Measurements from ENCODE around the gene CAB39L. TPM values are rescaled to one million over a fixed set of nuclear protein-coding genes. Genes with fewer than 3 reads are reported as not detected.

CAB39L gene
- total and polyA plus RNA-seq, 2 of the 4 experiments (the other 2 are of a cell fraction), result 8.5 to 16.7 TPM

DNA sequence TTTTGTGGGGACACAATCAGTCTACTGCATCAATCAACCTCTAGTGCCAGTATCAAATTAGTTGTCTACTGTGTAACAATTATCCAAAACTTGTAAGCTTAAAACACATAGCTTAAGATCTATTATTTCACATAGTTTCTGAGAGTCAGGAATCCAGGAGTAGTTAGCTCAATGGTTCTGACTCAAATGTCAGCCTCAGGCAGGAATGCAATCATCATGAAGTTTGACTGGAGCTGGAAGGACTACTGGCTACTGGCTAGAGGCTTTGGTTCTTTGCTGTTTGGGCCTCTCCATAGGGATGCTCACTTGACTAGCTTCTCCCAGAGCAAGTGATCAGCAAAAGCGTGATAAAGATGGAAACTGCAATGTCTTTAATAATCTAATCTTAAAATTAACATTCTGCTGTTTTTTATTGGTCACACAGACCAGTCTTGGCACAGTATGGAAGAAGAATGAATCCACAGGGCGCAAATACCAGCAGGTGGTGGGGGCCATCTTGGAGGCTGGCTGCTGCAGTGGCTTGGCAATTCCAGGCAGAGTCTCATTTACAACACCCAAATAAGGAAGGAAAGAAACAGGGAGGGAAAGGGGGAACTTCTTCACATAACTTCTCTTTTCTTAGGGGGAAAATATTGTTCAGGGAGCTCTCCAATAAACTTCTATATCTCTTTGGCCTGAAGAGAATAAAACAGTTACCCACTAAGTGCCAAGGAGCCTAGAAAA lies 15.7 kb downstream of the CAB39L start:
- no peak overlapping the region for H3K4me2 ChIP-seq (ENCODE audit: low read depth, low read length)
- no CpG with 5 or more reads among the region's 2 CpGs for WGBS, 2 experiments (ENCODE audit: extremely low coverage in 2 of 2, insufficient read length in 1 of 2)
- no peak overlapping the region for H4K5ac ChIP-seq (ENCODE audit: low read depth, low read length)
- H2AK9ac ChIP-seq (replicated peaks; ENCODE audit: low read depth, low read length, poor library complexity), result no peak overlapping the region
- H3K9me1 ChIP-seq (ENCODE audit: insufficient read depth, low read length), result no peaks in the 10 kb centered on the region
- H2BK5ac ChIP-seq (ENCODE audit: low read depth, low read length, poor library complexity, severe bottlenecking), result no peak overlapping the region
- H3K27ac ChIP-seq (ENCODE audit: insufficient read depth, low read length), result no peak overlapping the region
- no peak overlapping the region for H4K91ac ChIP-seq (ENCODE audit: insufficient read depth, low read depth, low read length)
- no peak overlapping the region for H3K4ac ChIP-seq (ENCODE audit: low read depth, low read length)
- dilution Hi-C loops (cut with HindIII; ENCODE audit: low sequenced_read_pairs, unreplicated experiment), result no loop called here
- H3K14ac ChIP-seq (replicated peaks; ENCODE audit: low read depth, low read length), result no peak overlapping the region
- no TSS peak for BruUV-seq (replicated peaks)
- H3K79me1 ChIP-seq (ENCODE audit: low read depth in 1 of 2, low read length in 2 of 2), result no peaks in the 10 kb centered on the region
- no peak overlapping the region for H3K4me3 ChIP-seq (ENCODE audit: insufficient read depth, low read depth, low read length)
- no peaks in the 10 kb centered on the region for H4K20me1 ChIP-seq (ENCODE audit: insufficient read depth, low read length)
- DNase-seq (no peak), ATAC-seq (ENCODE audit: low read depth) (no peak; the same call in 1 of the 2 replicates)
- H3K36me3 ChIP-seq (ENCODE audit: control insufficient read depth, insufficient read depth, low read length), result peaks cover 3% of the 10 kb centered on the region
- no peaks in the 10 kb centered on the region for H3K9me3 ChIP-seq (ENCODE audit: control insufficient read depth, insufficient read depth, low read length)
- TF ChIP-seq, protein P1, sequence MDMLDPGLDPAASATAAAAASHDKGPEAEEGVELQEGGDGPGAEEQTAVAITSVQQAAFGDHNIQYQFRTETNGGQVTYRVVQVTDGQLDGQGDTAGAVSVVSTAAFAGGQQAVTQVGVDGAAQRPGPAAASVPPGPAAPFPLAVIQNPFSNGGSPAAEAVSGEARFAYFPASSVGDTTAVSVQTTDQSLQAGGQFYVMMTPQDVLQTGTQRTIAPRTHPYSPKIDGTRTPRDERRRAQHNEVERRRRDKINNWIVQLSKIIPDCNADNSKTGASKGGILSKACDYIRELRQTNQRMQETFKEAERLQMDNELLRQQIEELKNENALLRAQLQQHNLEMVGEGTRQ (IDR thresholded peaks at IDR 0.05; ENCODE audit: low read depth, low read length), result no peak
- TF ChIP-seq RFX5 (IDR thresholded peaks at IDR 0.05; ENCODE audit: low read depth, low read length) (no peak), NFE2L2 (IDR thresholded peaks at IDR 0.05; ENCODE audit: low read depth, low read length) (no peak), RAD21 (IDR thresholded peaks at IDR 0.05; ENCODE audit: low read length) (no peak), MAFK (IDR thresholded peaks at IDR 0.05; ENCODE audit: low read depth, low read length) (no peak), RCOR1 (IDR thresholded peaks at IDR 0.05; ENCODE audit: insufficient replicate concordance, low read length) (no peak), MXI1 (IDR thresholded peaks at IDR 0.05; ENCODE audit: borderline replicate concordance, low read depth, low read length) (no peak), FOS (IDR thresholded peaks at IDR 0.05; ENCODE audit: low read depth, low read length) (no peak), CHD1 (IDR thresholded peaks at IDR 0.05; ENCODE audit: low read depth, low read length) (no peak), BHLHE40 (IDR thresholded peaks at IDR 0.05; ENCODE audit: low read depth, low read length) (no peak), CEBPB (IDR thresholded peaks at IDR 0.05; ENCODE audit: low read depth, low read length) (no peak), MAZ (IDR thresholded peaks at IDR 0.05; ENCODE audit: borderline replicate concordance, low read depth, low read length) (no peak), POLR2A (IDR thresholded peaks at IDR 0.05; ENCODE audit: low read depth, low read length) (no peak), SMC3 (IDR thresholded peaks at IDR 0.05; ENCODE audit: low read depth, low read length) (no peak)
- TF ChIP-seq, protein P2, sequence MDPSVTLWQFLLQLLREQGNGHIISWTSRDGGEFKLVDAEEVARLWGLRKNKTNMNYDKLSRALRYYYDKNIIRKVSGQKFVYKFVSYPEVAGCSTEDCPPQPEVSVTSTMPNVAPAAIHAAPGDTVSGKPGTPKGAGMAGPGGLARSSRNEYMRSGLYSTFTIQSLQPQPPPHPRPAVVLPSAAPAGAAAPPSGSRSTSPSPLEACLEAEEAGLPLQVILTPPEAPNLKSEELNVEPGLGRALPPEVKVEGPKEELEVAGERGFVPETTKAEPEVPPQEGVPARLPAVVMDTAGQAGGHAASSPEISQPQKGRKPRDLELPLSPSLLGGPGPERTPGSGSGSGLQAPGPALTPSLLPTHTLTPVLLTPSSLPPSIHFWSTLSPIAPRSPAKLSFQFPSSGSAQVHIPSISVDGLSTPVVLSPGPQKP (IDR thresholded peaks at IDR 0.05; ENCODE audit: borderline replicate concordance, low read depth, low read length), result no peak
- TF ChIP-seq, protein P3, sequence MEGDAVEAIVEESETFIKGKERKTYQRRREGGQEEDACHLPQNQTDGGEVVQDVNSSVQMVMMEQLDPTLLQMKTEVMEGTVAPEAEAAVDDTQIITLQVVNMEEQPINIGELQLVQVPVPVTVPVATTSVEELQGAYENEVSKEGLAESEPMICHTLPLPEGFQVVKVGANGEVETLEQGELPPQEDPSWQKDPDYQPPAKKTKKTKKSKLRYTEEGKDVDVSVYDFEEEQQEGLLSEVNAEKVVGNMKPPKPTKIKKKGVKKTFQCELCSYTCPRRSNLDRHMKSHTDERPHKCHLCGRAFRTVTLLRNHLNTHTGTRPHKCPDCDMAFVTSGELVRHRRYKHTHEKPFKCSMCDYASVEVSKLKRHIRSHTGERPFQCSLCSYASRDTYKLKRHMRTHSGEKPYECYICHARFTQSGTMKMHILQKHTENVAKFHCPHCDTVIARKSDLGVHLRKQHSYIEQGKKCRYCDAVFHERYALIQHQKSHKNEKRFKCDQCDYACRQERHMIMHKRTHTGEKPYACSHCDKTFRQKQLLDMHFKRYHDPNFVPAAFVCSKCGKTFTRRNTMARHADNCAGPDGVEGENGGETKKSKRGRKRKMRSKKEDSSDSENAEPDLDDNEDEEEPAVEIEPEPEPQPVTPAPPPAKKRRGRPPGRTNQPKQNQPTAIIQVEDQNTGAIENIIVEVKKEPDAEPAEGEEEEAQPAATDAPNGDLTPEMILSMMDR (conservative IDR thresholded peaks at IDR 0.05; ENCODE audit: low read depth, low read length), result no peak
- no peak overlapping the region for H3K18ac ChIP-seq (ENCODE audit: low read depth, low read length)
- no peak overlapping the region for H2AFZ ChIP-seq (replicated peaks; ENCODE audit: low read length, poor library complexity)
- H3K23ac ChIP-seq (ENCODE audit: low read depth, low read length), result no peak overlapping the region
- ChIA-PET POLR2A (ENCODE audit: unreplicated experiment) (no interaction called here), CTCF (no interaction called here)
- in situ Hi-C loops (cut with MboI; ENCODE audit: low sequenced_read_pairs), result no loop called here
- intact Hi-C loops (cut with micrococcal nuclease), result no loop called here
- H4K8ac ChIP-seq (ENCODE audit: low read depth in 2 of 2, low read length in 2 of 2), result no peak overlapping the region
- H3K27me3 ChIP-seq (ENCODE audit: control insufficient read depth, insufficient read depth, low read length), result no peaks in the 10 kb centered on the region
- no peak overlapping the region for H2BK120ac ChIP-seq (ENCODE audit: low read depth, low read length)
- H2AK5ac ChIP-seq (ENCODE audit: low read depth, low read length), result no peak overlapping the region
- H3K9ac ChIP-seq (ENCODE audit: low read depth, low read length), result no peak overlapping the region
- H2BK20ac ChIP-seq (ENCODE audit: low read depth, low read length), result no peak overlapping the region
- no peaks in the 10 kb centered on the region for H3K4me1 ChIP-seq (ENCODE audit: control insufficient read depth, insufficient read depth, low read length)
- no peak overlapping the region for H2BK15ac ChIP-seq (ENCODE audit: low read depth, low read length)
- no peak overlapping the region for H3K56ac ChIP-seq (ENCODE audit: extremely low read depth, insufficient read depth, low read length)
